PFSK-1 (cell line): ENCODE results near the gene KRT13.

Experiments used
- POLR2AphosphoS5 ChIP-seq: IDR thresholded peaks from 2 replicates; pipeline ENCODE4 v1.6.1; 2012; ENCODE audit warnings: low read depth, mild to moderate bottlenecking, control low read depth, low read length, moderate library complexity
- SIN3A ChIP-seq: IDR thresholded peaks from 2 replicates; pipeline ENCODE4 v1.6.1; 2012; ENCODE audit warnings: mild to moderate bottlenecking, low read length, moderate library complexity, borderline replicate concordance; ENCODE audit not compliant: insufficient read depth
- TAF1 ChIP-seq: IDR thresholded peaks from 2 replicates; pipeline ENCODE4 v1.6.1; 2012; ENCODE audit warnings: low read length, control low read depth, borderline replicate concordance; ENCODE audit not compliant: insufficient read depth
- TF ChIP-seq, protein P1 (sequence below), 2 experiments: IDR thresholded peaks; 2 replicates each; pipeline versions ENCODE4 v1.6.1 to v1.8.0; 2011 to 2012; ENCODE audit warnings: low read depth in 2 of 2, low read length in 2 of 2, control low read depth in 1 of 2, inconsistent platforms in 1 of 2, mild to moderate bottlenecking in 1 of 2, moderate library complexity in 1 of 2; ENCODE audit not compliant: insufficient read depth in 1 of 2

DNA sequence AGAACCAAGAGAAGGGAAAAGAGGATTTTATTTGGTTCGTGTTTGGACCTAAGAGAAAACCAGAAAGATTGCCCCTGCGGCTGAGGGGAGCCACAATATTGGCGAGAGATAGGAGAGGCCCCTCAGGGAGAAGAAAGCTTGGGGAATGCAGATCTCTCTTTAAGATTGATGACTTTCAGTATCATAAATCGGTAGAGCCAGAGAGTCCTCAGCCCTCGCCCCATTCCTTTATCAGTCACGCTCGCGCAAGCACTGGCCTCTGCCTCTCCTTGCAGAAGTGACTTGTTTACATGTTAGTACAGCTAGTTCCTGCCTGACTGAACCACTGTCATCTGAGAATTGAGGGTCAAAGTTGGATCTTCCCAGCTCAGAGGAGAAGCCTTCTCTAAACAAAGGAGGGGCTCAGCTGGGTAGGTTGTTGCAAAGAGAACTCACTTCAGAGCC, 44.2 kb upstream of the KRT13 start:
- TF ChIP-seq POLR2AphosphoS5 (no peak), TAF1 (no peak), SIN3A (no peak)
- TF ChIP-seq, protein P1, sequence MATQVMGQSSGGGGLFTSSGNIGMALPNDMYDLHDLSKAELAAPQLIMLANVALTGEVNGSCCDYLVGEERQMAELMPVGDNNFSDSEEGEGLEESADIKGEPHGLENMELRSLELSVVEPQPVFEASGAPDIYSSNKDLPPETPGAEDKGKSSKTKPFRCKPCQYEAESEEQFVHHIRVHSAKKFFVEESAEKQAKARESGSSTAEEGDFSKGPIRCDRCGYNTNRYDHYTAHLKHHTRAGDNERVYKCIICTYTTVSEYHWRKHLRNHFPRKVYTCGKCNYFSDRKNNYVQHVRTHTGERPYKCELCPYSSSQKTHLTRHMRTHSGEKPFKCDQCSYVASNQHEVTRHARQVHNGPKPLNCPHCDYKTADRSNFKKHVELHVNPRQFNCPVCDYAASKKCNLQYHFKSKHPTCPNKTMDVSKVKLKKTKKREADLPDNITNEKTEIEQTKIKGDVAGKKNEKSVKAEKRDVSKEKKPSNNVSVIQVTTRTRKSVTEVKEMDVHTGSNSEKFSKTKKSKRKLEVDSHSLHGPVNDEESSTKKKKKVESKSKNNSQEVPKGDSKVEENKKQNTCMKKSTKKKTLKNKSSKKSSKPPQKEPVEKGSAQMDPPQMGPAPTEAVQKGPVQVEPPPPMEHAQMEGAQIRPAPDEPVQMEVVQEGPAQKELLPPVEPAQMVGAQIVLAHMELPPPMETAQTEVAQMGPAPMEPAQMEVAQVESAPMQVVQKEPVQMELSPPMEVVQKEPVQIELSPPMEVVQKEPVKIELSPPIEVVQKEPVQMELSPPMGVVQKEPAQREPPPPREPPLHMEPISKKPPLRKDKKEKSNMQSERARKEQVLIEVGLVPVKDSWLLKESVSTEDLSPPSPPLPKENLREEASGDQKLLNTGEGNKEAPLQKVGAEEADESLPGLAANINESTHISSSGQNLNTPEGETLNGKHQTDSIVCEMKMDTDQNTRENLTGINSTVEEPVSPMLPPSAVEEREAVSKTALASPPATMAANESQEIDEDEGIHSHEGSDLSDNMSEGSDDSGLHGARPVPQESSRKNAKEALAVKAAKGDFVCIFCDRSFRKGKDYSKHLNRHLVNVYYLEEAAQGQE (IDR thresholded peaks at IDR 0.05; ENCODE audit: insufficient read depth in 1 of 2, low read depth in 2 of 2, low read length in 2 of 2), result no peak
